ACC112 (cell line): ENCODE measurements around the gene PTGES3.

Source experiments
- H2AFZ ChIP-seq: fragments of 200-600 bp; sonication (generic); one replicate; pipeline ENCODE4 v1.6.0; 2017; ENCODE audit warnings: antibody characterized with exemption, low read length; ENCODE audit not compliant: unreplicated experiment
- H3K27ac ChIP-seq: fragments of 200-600 bp; sonication (generic); 2 replicates; pipeline ENCODE4 v1.5.1; 2014; ENCODE audit warnings: low read depth, mild to moderate bottlenecking, antibody characterized with exemption, low read length, moderate library complexity
- H3K27me3 ChIP-seq: fragments of 200-600 bp; sonication (generic); 2 replicates; pipeline ENCODE4 v1.6.1; 2014; ENCODE audit warnings: mild to moderate bottlenecking, antibody characterized with exemption, low read length, moderate library complexity, mixed read lengths; ENCODE audit not compliant: insufficient read depth
- H3K36me3 ChIP-seq: fragments of 200-600 bp; sonication (generic); 2 replicates; pipeline ENCODE4 v1.6.1; 2016; ENCODE audit warnings: mild to moderate bottlenecking, antibody characterized with exemption, low read length, moderate library complexity, mixed read lengths; ENCODE audit not compliant: insufficient read depth
- H3K4me1 ChIP-seq: fragments of 200-600 bp; sonication (generic); one replicate; pipeline ENCODE4 v1.6.1; 2016; ENCODE audit warnings: low read length, mixed read lengths; ENCODE audit not compliant: insufficient read depth, unreplicated experiment, control insufficient read depth
- H3K4me3 ChIP-seq: fragments of 200-600 bp; sonication (generic); 2 replicates; pipeline ENCODE4 v1.5.1; 2014; ENCODE audit warnings: mild to moderate bottlenecking, low read depth, low read length
- H3K79me2 ChIP-seq: fragments of 200-600 bp; sonication (generic); one replicate; pipeline ENCODE4 v1.6.0; 2016; ENCODE audit warnings: low read length; ENCODE audit not compliant: control insufficient read depth, unreplicated experiment, insufficient read depth

Gene PTGES3

GRCh38 chr12:56635806-56636674 lies 52.0 kb downstream of the PTGES3 start:
- no peaks in the 10 kb centered on the region for H3K27me3 ChIP-seq
- peaks cover 45% of the 10 kb centered on the region for H3K79me2 ChIP-seq
- peak overlapping the region; percentile 79 for H3K27ac ChIP-seq
- H3K4me3 ChIP-seq, result peak overlapping the region; percentile 84
- peaks cover 26% of the 10 kb centered on the region for H3K4me1 ChIP-seq
- H3K36me3 ChIP-seq, result peaks cover 13% of the 10 kb centered on the region
- peak overlapping the region; percentile 49 for H2AFZ ChIP-seq

GRCh38 chr12:56634837-56635791 lies 53.0 kb downstream of the PTGES3 start:
- Histone ChIP-seq H3K4me1 (peaks cover 34% of the 10 kb centered on the region), H2AFZ (peak overlapping the region; percentile 16), H3K27me3 (no peaks in the 10 kb centered on the region), H3K27ac (peak overlapping the region; percentile 79), H3K4me3 (peak overlapping the region; percentile 84), H3K36me3 (peaks cover 13% of the 10 kb centered on the region), H3K79me2 (peaks cover 49% of the 10 kb centered on the region)

- Histone ChIP-seq H3K36me3 (peaks cover 11% of the 10 kb centered on the region; the same call in 1 of the 2 replicates), H3K27me3 (no peaks in the 10 kb centered on the region), H3K4me3 (peak overlapping the region; percentile 84), H3K79me2 (peaks cover 57% of the 10 kb centered on the region), H2AFZ (peak overlapping the region; percentile 4), H3K4me1 (peaks cover 34% of the 10 kb centered on the region), H3K27ac (no peak overlapping the region)
Measured at GRCh38 chr12:56634242-56634836, 53.7 kb downstream of the PTGES3 start.

- H2AFZ ChIP-seq, result no peak overlapping the region
- H3K4me3 ChIP-seq, result peak overlapping the region; percentile 84
- peaks cover 64% of the 10 kb centered on the region for H3K79me2 ChIP-seq
- H3K36me3 ChIP-seq, result peaks cover 8% of the 10 kb centered on the region; the same call in 1 of the 2 replicates
- peaks cover 34% of the 10 kb centered on the region for H3K4me1 ChIP-seq
- H3K27ac ChIP-seq, result no peak overlapping the region
- no peaks in the 10 kb centered on the region for H3K27me3 ChIP-seq
Measured at GRCh38 chr12:56633468-56634241, 54.4 kb downstream of the PTGES3 start.

- peaks cover 3% of the 10 kb centered on the region; the same call in 1 of the 2 replicates for H3K36me3 ChIP-seq
- no peak overlapping the region for H2AFZ ChIP-seq
- peak overlapping the region; percentile 84; the same call in 1 of the 2 replicates for H3K4me3 ChIP-seq
- H3K27me3 ChIP-seq, result no peaks in the 10 kb centered on the region
- H3K79me2 ChIP-seq, result peaks cover 70% of the 10 kb centered on the region
- peaks cover 39% of the 10 kb centered on the region for H3K4me1 ChIP-seq
- H3K27ac ChIP-seq, result no peak overlapping the region
Measured at GRCh38 chr12:56632701-56633467, 55.2 kb downstream of the PTGES3 start.

GRCh38 chr12:56631790-56632700 lies 56.0 kb downstream of the PTGES3 start:
- H3K4me3 ChIP-seq, result peak overlapping the region; percentile 84; the same call in 1 of the 2 replicates
- no peak overlapping the region for H3K27ac ChIP-seq
- H3K36me3 ChIP-seq, result 0 out of 2 replicates have a peak, but pooled peaks cover under 1% of the 10 kb centered on the region
- peaks cover 78% of the 10 kb centered on the region for H3K79me2 ChIP-seq
- peaks cover 39% of the 10 kb centered on the region for H3K4me1 ChIP-seq
- no peak overlapping the region for H2AFZ ChIP-seq
- no peaks in the 10 kb centered on the region for H3K27me3 ChIP-seq

GRCh38 chr12:56630180-56630632 lies 57.9 kb downstream of the PTGES3 start, which contains the start of gene BAZ2A:
BAZ2A (minus strand) TSS chr12:56630326; CDS start chr12:56617530, 12,796 bp downstream.
- peak within 1 kb of the TSS; percentile 84 for H2AFZ ChIP-seq

GRCh38 chr12:56629459-56630179 lies 58.5 kb downstream of the PTGES3 start:
- Histone ChIP-seq H3K4me3 (peak overlapping the region; percentile 91), H3K27me3 (no peaks in the 10 kb centered on the region), H3K36me3 (peaks cover 13% of the 10 kb centered on the region; the same call in 1 of the 2 replicates), H3K79me2 (peaks cover 88% of the 10 kb centered on the region), H2AFZ (peak overlapping the region; percentile 84), H3K4me1 (peaks cover 45% of the 10 kb centered on the region), H3K27ac (peak overlapping the region; percentile 87)

More at GRCh38 chr12:56630180-56630632, 57.9 kb downstream of the PTGES3 start, which contains the start of gene BAZ2A:
- Histone ChIP-seq H3K36me3 (peaks cover 11% of the 10 kb centered on the region; the same call in 1 of the 2 replicates), H3K27me3 (no peaks in the 10 kb centered on the region), H3K4me3 (peak within 1 kb of the TSS; percentile 91), H3K27ac (peak within 1 kb of the TSS; percentile 87), H3K4me1 (peaks cover 45% of the 10 kb centered on the region), H3K79me2 (peaks cover 87% of the 10 kb centered on the region)
